NCI-H345 treated with DMSO at 0.1 percent for 48 hours (cell line): Measurements from ENCODE around the gene MGA.

Experiments
- DNase-seq: peaks from one replicate; lab custom pipeline; 2025; ENCODE audit not compliant: unreplicated experiment; lab: John Stamatoyannopoulos, UW

MGA gene

DNA sequence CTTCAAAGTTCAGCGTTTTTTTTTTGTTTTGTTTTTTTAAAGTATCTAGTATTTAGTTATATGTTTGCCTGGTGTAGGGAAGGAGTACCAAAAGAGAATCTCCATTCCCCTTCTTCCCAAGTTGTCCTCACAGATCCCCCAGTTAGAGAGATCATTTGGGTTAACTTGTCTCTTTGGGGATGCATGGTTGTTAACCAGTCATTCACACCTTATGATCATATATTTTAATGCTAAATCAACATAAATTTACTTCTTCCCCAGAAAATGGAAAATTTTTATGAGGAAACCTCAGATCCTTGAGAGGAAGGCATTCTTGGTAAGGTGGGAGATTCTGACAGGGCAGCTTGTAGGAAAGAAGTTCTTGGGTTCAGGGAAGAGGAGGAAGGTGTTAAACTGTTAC, 1.5 kb upstream of the MGA start:
- no peak for DNase-seq

DNA sequence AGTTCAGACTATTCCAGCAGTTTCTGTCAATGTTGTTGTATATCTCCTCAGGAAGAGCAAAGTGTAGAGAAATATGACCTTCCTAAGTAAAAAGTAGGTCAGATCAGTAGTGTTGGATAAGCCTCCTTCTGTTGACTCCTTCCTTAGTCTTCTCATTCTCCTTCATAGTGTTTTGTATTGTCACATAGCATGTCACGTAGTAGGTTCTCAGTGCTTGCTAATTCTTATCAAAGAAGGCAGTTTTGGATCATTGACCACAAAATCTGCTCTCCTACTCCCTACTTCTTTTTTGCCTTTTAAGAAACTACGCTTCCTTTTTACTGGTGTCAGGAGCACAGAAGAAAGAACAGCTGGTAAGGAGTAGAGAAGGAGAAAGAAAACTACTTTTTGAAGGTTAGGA, 1.0 kb upstream of the MGA start:
- no peak for DNase-seq

DNA sequence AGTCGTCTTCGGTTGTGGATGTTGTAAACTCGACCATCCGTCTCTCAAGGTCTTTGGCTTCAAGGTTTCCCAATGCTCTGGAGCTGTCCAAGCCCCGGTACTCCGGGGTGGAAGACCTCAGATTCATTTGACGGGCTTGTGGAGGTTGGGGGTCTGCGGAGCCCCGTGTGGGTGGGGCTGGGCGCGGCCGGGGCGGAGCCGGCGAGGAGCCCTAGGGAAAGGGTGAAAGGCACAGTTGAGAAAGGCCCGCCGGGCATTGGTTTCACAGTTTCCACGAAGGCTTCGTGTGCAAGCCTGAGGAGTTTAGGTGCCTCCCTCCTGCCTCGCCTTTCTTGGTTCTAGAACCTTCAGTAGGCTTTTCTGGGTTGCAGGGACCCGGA, 360 bp upstream of the MGA start:
- no peak for DNase-seq

DNA sequence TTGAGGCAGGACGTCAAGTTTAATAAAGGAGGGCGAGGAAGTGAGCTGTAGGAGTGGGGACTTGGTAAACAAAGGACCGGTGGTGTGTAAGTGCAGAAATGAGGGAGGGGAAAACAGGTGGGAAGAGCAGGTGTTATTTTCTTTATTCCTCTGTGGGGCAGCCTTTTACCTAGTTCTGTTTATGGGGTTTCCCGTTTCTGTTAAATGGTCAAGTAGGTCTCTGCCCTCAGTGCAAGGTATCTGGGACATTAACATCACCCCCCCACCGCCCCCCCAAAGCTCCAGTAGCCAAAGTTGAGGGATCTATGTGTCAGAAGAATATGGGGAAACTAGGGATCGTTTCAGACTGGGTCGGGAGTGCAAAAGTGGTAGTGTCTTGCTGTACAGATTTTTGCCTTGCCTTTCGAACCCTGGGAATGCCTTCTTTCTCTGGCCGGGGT, 893 bp downstream of the MGA start:
- DNase-seq, result peak; percentile 41

DNA sequence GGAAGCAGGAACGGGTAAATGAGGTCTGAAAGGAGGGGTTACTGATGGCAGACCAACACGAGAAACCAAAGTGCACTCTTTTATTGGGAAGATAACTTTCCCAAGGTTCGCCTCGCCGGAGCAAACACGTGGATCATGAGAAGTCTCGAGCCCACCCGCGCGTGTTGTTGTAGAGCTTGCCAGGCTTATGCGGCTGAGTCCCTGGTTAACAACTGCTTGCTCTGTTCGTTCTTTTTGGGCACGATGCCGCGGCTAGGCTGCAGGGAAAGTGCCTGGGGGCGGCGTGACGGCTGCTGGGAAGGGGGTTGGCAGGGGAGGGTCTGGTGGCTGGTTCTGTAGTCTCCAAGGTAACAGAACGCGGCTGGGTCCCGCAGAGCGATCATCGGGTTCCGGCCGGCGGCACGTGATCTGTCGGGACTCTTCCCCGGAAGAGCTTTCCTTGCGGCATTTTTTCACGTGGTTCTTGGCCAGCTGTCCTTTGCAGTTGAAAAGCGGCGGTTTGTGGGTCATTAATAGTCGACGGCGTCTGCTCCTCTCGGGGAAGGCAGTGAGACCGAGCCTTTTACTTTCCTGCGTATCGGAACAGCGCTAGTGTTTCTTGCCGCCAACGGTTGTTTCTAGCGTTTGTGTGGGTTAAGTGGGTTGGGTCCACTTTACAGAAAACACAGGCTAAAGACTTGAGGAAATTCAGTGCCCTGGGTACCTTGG, 1.5 kb downstream of the MGA start:
- DNase-seq, result peak; percentile 14

DNA sequence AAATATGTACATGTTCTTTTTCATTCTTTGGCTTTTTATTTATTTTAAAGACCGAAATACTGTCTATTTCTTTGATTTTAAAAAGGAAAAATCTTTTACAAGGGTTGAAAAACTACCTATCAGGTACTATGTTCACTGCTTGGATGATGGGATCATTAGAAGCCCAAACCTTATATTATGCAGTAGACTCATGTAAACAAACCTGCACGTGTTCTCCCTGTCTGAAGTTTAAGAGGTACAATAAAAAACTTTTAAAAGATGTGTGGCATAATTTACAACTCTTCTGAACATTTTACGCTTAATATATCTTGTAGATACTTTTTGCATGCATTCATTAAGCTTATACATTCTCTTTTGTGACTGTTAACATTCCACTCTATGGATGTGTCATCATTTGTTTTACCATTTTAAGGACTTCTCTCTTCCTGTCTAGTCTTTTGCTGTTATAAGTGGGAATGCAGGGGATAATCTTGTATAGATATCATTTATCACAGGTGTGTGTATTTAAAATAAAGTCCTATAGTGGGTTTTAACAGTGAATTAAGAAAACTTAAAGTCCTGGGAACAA, 6.2 kb downstream of the MGA start:
- no peak for DNase-seq

DNA sequence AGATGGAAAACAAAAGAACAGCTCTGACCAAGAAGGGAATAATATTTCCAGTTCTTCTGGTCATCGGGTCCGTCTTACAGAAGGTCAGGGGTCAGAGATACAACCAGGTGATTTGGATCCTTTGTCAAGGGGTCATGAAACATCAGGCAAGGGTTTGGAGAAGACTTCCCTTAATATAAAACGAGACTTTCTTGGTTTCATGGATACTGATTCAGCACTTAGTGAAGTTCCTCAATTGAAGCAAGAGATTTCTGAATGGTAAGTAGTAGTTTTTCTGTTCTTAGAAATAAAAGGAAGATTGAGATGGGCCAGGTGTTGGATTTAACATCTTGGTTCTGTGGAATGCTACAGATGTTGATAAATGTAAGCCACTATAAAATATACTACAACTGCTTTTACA, 9.5 kb downstream of the MGA start:
- DNase-seq, result no peak

DNA sequence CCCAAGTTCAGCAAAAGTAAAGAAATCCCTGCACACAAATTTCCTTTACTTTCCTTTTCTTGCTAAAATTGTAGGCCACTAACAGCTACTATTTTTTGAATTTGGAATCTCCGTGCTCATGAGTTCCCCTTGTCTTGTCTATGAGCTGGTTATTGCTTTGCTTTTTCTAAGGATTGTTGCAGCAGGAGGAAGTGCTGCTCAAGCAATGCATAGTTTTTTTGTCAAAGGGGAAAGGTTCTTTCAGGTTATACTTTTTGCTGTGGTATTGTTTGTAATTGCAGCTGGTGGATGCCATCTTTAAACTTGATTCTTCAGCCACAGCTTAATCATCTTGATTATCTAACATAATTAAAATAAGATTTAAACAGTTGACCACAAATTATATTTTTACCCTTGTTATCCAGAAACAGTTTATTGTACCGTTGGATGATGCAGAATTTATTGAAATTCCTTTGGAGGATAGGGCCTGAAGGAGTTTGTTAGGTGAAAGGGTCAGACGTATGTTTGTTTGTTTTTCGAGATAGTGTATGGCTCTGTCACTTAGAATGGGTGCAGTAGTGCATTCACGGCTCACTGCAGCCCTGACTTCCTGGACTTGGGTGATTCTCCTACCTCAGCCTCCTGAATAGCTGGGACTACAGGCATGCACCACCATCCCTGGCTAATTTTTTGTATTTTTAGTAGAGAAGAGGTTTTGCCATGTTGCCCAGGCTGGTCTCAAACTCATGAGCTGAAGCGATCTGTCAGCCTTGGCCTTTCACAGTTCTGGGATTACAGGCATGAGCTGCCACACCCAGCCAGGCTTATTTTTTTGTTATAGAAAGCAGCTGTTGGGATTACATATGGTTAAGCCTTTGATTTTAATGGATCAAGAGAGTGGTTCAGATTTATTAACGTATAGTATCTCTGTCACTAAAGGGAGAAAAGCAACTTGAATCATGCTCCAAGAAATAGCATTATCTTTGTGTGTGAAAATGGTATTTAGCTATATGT, 11.7 kb downstream of the MGA start:
- no peak for DNase-seq

DNA sequence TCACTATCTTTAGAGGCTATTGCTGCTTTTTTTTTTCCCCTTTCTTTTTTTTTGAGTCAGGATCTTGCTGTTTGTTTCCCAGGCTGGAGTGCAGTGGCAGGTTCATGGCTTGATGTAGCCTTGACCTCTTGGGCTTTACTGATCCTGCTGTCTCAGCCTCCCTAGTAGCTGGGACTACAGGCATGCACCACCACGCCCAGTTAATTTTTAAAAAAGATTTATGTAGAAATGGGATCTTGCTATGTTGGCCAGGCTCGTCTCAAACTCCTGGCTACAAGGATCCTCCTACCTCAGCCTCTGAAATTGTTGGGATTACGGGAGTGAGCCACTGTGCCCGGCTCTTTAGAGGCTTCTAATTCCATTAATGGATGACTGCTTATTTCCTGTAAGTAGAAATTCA, 15.1 kb downstream of the MGA start:
- no peak for DNase-seq

DNA sequence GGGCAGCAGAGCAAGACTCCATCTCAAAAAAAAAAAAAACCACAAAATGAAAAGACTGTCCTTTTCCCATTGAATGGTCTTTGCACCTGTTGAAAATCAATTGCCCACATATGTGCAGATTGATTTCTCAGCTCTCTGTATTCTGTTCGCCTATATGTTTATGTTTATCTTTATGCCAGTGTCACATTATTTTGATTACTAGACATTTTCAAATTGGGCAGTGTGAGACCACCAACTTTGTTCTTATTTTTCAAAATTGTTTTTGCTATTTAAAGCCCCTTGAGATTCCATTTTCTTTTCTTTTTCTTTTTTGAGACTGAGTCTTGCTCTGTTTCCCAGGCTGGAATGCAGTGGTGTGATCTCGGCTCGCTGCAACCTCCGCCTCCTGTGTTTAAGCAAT, 18.5 kb downstream of the MGA start:
- DNase-seq, result no peak

DNA sequence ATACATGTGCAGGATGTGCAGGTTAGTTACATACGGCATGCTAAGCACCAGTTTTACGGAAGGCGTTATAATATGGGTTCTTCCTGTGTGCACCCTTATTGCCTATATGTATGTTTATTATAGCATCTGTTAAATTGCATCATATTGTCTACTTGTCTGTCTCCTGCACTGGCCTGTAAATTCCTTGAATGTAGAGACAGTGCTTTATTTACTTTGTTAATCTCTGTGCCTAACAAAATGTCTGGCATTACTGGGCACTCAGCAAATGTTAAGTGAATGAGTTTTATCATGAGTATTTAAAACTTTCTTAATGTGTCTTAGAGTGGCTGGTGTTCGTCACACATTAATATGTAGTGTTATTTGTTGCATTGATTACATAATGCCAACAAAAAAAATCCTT, 23.8 kb downstream of the MGA start:
- no peak for DNase-seq

DNA sequence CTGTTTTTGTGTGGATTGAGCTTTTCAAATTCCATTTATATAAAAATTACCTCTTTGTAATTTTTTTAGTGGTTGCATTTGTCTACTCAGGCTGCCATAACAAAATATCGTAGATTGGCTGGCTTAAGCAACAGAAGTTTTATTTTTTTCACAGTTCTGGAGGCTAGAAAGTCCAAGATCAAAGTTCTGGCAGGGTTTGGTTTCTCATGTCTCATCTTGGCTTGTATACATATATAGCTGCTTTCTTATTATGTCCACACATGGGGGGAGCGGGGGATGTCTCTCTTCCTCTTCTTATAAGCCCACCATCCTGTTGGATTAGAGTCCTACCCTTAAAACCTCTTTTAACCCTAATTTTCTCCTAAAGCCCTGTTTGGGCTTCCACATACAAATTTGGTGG, 28.5 kb downstream of the MGA start:
- no peak for DNase-seq

DNA sequence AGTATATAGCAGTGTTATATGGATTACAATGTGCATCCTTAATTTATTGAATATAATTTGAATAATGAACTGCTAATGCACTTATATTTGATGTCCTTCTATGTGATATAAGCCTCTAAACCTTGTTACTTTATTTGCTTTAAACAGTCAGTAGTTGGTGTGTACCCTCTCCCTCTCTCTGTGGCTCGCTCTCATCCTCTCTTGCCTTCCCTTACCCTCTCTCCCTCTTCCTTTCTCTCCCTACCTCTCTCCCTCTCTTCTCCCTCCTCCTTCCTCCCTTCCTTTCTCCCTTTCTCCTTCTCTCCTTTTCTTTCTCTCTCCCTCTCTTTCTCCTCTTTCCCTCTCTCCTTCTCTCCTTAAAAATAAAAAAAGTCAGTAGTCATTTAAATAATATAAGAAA, 28.9 kb downstream of the MGA start:
- DNase-seq, result no peak

DNA sequence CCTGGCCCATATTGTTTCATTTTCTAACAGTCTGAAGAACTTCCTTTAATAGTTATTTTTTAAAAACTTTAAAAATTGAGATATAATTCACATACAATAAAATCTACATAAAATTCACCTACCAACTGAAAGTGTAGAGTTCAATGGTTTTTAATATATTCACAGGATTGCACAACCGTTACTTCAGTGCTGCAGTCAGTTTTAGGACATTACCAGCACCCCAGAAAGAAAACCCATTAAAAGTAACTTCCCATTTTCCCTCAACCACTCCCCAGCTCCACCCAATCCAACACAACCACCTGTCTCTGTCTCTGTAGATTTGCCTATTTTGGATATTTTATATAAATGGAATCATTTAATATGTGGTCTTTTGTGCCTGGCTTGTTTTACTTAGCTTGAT, 29.6 kb downstream of the MGA start:
- DNase-seq, result no peak

DNA sequence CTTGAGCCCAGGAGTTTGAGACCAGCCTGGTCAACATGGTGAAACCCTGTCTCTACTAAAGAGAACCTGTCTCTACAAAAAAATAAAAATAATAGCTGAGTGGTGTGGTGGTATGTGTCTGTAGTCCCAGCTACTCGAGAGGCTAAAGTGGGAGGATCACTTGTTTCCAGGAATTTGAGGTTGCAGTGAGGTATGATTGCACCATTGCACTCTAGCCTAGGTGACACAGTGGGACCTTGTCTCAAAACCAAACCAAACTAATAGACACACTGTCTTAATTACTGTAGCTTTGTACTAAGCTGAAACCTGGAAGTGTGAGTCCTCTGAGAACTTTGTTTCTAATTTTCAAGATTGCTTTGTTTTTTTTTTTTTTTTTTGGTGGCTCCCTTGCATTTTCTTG, 30.4 kb downstream of the MGA start:
- DNase-seq, result no peak

DNA sequence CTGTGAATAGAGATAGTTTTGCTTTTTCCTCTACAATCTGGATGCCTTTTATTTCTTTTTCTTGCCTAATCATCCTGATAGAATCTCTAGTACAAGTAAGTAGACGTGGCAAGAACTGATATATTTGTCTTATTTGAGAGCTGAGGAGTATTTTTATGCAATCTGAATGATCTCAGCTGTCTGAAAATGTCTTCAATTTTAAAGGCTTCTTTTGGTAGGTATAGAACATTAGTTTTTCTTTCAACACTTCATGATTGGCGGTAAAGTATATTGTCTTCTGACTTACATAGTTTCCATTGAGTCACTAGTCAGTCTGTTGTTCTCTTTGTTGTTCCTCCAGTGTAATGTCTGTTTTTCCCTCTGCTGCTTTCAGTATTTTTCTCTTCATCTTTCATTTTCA, 31.3 kb downstream of the MGA start:
- no peak for DNase-seq

DNA sequence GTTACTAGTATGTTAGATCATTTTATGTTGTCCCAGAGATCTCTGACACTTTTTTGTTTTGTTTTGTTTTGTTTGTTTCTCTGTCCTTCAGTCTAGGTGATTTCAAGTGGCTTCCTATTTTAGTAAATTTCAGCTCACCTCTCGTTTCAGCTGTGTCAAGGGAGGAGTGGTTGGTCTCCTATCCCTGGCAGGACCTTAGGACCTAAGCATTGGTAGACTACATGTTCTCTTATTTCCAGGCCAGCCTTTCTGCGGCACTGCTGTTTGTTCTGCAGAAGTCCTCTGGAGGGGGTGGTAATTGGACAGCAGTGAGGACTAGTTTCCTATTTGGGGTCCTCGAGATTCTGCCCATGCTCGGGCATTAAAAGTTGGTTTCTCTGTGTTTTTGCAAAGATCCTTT, 31.8 kb downstream of the MGA start:
- no peak for DNase-seq

DNA sequence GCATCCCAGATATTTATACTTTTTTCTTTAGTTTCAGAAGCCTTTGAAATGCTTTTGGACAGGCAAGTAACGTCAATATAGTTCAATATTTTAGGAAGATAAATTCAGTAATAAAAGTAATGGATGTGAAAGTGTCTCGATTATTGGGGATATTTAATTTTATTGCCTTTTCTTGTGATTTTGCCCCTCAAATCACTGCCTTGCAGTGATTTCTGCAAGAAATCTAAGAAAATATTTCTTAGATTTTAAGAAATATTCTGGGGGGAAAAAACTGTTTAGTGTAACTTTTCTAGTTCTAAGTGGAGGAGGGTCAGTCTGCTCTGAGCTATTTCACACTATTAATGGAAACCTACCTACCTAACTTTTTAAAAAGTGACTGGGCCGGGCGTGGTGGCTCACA, 33.6 kb downstream of the MGA start:
- DNase-seq, result no peak

DNA sequence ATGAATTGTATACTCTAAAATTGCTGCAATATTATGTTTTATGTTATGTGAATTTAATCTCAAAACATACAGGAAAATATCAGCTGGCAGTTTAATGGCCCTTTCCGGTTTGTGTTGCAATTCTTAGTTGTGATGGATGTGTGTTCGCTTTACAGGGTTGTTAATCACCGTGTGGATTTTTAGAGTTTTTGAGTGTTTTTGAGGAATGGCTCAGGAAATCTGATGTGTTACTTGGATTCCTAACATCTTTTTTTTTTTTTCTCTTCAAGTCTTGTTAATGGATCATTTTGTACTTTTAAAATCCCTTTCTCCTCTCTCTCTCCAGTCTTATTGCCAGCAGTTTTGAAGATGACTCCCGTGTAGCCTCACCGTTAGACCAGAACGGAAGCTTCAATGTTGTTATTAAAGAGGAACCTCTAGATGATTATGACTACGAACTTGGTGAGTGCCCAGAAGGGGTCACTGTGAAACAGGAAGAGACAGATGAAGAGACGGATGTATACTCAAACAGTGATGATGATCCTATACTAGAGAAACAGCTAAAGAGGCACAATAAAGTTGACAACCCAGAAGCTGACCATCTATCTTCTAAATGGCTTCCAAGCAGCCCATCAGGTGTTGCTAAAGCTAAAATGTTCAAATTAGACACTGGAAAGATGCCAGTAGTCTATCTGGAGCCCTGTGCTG, 35.7 kb downstream of the MGA start:
- DNase-seq, result no peak

DNA sequence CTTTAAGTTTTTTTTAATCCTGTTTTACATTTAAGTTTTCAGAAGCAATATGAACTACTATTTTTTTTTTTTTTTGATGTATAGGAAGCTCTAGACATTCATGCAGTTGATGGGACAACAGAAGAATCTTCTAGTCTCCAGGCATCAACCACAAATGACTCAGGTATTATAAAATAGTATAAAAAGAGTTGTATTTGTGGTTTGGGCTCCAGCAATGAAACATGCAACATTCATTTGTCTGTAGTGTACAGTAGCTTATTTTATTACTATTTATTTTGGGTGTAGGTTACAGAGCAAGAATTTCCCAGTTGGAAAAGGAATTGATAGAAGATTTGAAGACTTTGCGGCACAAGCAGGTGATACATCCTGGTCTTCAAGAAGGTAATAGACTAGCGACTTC, 38.6 kb downstream of the MGA start:
- no peak for DNase-seq

DNA sequence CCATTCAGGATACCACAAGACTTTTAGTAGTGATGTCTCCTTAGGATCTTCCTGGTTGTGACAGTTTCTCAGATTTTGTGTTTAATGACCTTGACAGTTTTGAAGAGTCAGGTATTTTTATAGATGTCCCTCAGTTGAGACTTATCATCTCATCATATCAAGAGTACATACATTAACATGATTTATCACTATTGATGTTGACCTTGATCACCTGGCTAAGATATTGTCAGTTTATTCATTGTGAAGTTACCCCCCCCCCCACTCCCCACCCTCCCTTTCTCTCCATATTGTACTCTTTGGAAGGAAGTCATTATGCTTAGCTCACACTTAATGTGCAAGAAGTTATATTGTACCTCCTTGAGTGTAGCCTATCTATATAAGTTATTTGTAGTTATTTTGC, 42.9 kb downstream of the MGA start:
- DNase-seq, result no peak

DNA sequence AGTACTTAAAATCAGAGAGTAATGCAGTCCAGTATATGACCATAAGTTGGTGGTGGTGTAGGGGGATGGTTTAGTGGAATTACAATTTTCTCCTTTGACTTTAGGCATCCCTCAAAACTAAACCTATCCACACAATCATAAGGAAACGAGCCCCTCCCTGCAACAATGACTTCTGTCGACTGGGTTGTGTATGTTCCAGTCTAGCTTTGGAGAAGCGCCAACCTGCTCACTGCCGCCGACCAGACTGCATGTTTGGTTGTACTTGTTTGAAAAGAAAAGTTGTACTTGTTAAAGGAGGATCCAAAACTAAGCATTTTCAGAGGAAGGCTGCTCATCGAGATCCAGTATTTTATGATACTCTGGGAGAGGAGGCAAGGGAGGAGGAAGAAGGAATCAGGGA, 52.8 kb downstream of the MGA start:
- DNase-seq, result no peak
